HCT116 (cell line): ENCODE results near the gene CDK4. TPM values are rescaled to one million over a fixed set of nuclear protein-coding genes. Genes with fewer than 3 reads are reported as not detected.

Experiments
- ATAC-seq: fragments of 200-7000 bp; cut with Tn5 transposase; 2 replicates; pipeline ENCODE4 v1.9.1; 2020; ENCODE audit warnings: mild to moderate bottlenecking, moderate library complexity
- BruUV-seq: library from RNA; stranded (reverse); fragments of 400-500 nt; replicated peaks from 2 replicates; lab custom pipeline; 2021; lab: Mats Ljungman, UMichigan
- CTCF ChIA-PET: fragments of 300-600 bp; sonication (Branson Sonifier 250); formaldehyde crosslinking; loops from one replicate; lab custom pipeline; 2021; ENCODE audit warnings: antibody characterized with exemption; lab: Charles Lee
- POLR2A ChIA-PET: fragments of 300-600, 350-600 bp; sonication (Branson Sonifier 250); formaldehyde crosslinking; loops from one replicate; lab custom pipeline; 2021; ENCODE audit warnings: antibody characterized with exemption; lab: Charles Lee
- RAD21 ChIA-PET, 2 experiments: fragments of 300-600 bp; sonication (Branson Sonifier 250); formaldehyde crosslinking; loops; one replicate each; lab custom pipeline; 2023; ENCODE audit warnings: low total read pairs in 2 of 2; ENCODE audit not compliant: uncharacterized antibody in 2 of 2, unreplicated experiment in 2 of 2, low non-redundant PET in 1 of 2; lab: Charles Lee
- DNase-seq: peaks from one replicate; pipeline ENCODE4 v3.0.0-alpha.2; 2010; ENCODE audit warnings: low read depth, low spot score
- H2AFZ ChIP-seq: fragments of 200-600 bp; shearing (Covaris generic), sonication (generic); 2 replicates; pipeline ENCODE4 v1.6.1; 2017; ENCODE audit warnings: low read depth, mixed run types, mixed read lengths, antibody characterized with exemption, low read length; ENCODE audit not compliant: poor library complexity, severe bottlenecking
- H3K27ac ChIP-seq: 2 replicates; pipeline ENCODE4 v1.5.1; 2012; ENCODE audit warnings: low read depth, low read length
- H3K27me3 ChIP-seq: fragments of 200-600 bp; sonication (generic); 2 replicates; pipeline ENCODE4 v1.6.1; 2016; ENCODE audit warnings: mixed run types, low read length, mixed read lengths; ENCODE audit not compliant: insufficient read depth
- H3K36me3 ChIP-seq, 2 experiments: fragments of 200-500 bp in 1 of 2; fragments of 200-600 bp in 1 of 2; sonication (Bioruptor generic) in 1 of 2; sonication (generic) in 1 of 2; 2 replicates each; pipeline versions ENCODE4 v1.5.1 to v1.6.1; 2014 to 2016; ENCODE audit warnings: low read length in 2 of 2, inconsistent platforms in 1 of 2, mixed read lengths in 1 of 2, mixed run types in 1 of 2; ENCODE audit not compliant: insufficient read depth in 2 of 2, control insufficient read depth in 1 of 2
- H3K4me1 ChIP-seq, 2 experiments: fragments of 200-600 bp in 1 of 2; sonication (generic) in 1 of 2; 2 replicates each; pipeline versions ENCODE4 v1.5.1 to v1.6.1; 2012 to 2017; ENCODE audit warnings: low read length in 2 of 2, inconsistent platforms in 1 of 2, mild to moderate bottlenecking in 1 of 2, mixed read lengths in 1 of 2, mixed run types in 1 of 2, moderate library complexity in 1 of 2; ENCODE audit not compliant: insufficient read depth in 2 of 2, control insufficient read depth in 1 of 2
- H3K4me2 ChIP-seq: fragments of 200-600 bp; sonication (generic); 2 replicates; pipeline ENCODE4 v1.6.1; 2017; ENCODE audit warnings: mixed run types, low read length, mixed read lengths
- H3K4me3 ChIP-seq, 2 experiments: fragments of 200-600 bp in 1 of 2; sonication (generic) in 1 of 2; replicated peaks in 1 of 2; 2 replicates each; pipeline ENCODE4 v1.5.1; 2011 to 2016; ENCODE audit warnings: low read length in 2 of 2, control low read depth in 1 of 2, low read depth in 1 of 2, mild to moderate bottlenecking in 1 of 2, mixed read lengths in 1 of 2, mixed run types in 1 of 2
- H3K79me2 ChIP-seq: fragments of 200-600 bp; sonication (generic); 2 replicates; pipeline ENCODE4 v1.6.1; 2017; ENCODE audit warnings: mild to moderate bottlenecking, mixed run types, low read length, moderate library complexity, mixed read lengths; ENCODE audit not compliant: insufficient read depth
- H3K9ac ChIP-seq: fragments of 200-600 bp; sonication (generic); 2 replicates; pipeline ENCODE4 v1.6.1; 2016; ENCODE audit warnings: low read length, mixed read lengths
- H3K9me2 ChIP-seq: fragments of 200-600 bp; sonication (generic), shearing (Covaris generic); 2 replicates; pipeline ENCODE4 v1.6.1; 2017; ENCODE audit warnings: mixed run types, mild to moderate bottlenecking, moderate library complexity; ENCODE audit not compliant: insufficient read depth
- H3K9me3 ChIP-seq, 2 experiments: fragments of 200-500 bp in 1 of 2; fragments of 200-600 bp in 1 of 2; sonication (Bioruptor generic) in 1 of 2; sonication (generic) in 1 of 2; 2 replicates each; pipeline ENCODE4 v1.6.1; 2014 to 2017; ENCODE audit warnings: low read length in 2 of 2, mixed read lengths in 2 of 2, inconsistent platforms in 1 of 2, low read depth in 1 of 2, mild to moderate bottlenecking in 1 of 2, mixed run types in 1 of 2, moderate library complexity in 1 of 2; ENCODE audit not compliant: control insufficient read depth in 1 of 2, insufficient read depth in 1 of 2
- H4K20me1 ChIP-seq: fragments of 200-600 bp; sonication (generic), shearing (Covaris generic); 2 replicates; pipeline ENCODE4 v1.6.1; 2017; ENCODE audit warnings: mixed run types, mild to moderate bottlenecking, moderate library complexity; ENCODE audit not compliant: insufficient read depth
- EGR1 ChIP-seq: IDR thresholded peaks from 2 replicates; pipeline ENCODE4 v1.6.1; 2012; ENCODE audit warnings: low read depth
- EZH2 ChIP-seq: fragments of 200-600 bp; sonication (generic); IDR thresholded peaks from 2 replicates; pipeline ENCODE4 v1.6.1; 2017; ENCODE audit warnings: antibody characterized with exemption, mixed run types
- EZH2phosphoT487 ChIP-seq: fragments of 200-600 bp; IDR thresholded peaks from 2 replicates; pipeline ENCODE4 v1.6.1; 2018; ENCODE audit warnings: antibody characterized with exemption, borderline replicate concordance
- JUND ChIP-seq: IDR thresholded peaks from 2 replicates; pipeline ENCODE4 v1.6.1; 2012
- POLR2A ChIP-seq: IDR thresholded peaks from 2 replicates; pipeline ENCODE4 v1.7.0; 2011; ENCODE audit warnings: borderline replicate concordance; ENCODE audit not compliant: insufficient read depth, insufficient read length; ENCODE audit errors: extremely low read depth
- RAD21 ChIP-seq: IDR thresholded peaks from 2 replicates; pipeline ENCODE4 v1.6.1; 2012; ENCODE audit warnings: low read depth, mild to moderate bottlenecking
- SIN3A ChIP-seq: IDR thresholded peaks from 2 replicates; pipeline ENCODE4 v1.6.1; 2012; ENCODE audit warnings: low read depth
- SP1 ChIP-seq: IDR thresholded peaks from 2 replicates; pipeline ENCODE4 v1.6.1; 2012; ENCODE audit warnings: low read depth
- TCF7L2 ChIP-seq: IDR thresholded peaks from 2 replicates; pipeline ENCODE4 v1.7.0; 2011; ENCODE audit warnings: borderline replicate concordance, inconsistent platforms; ENCODE audit not compliant: insufficient read depth, insufficient read length; ENCODE audit errors: extremely low read depth
- YY1 ChIP-seq: IDR thresholded peaks from 2 replicates; pipeline ENCODE4 v1.6.1; 2011; ENCODE audit warnings: low read length, low read depth, moderate library complexity, mild to moderate bottlenecking; ENCODE audit not compliant: insufficient replicate concordance; ENCODE audit errors: extremely low read depth
- intact Hi-C: fragments of 100-400 bp; cut with micrococcal nuclease; formaldehyde crosslinking; loops from 2 replicates; pipeline ENCODE4 v1.10.0; 2022
- total RNA-seq: library from RNA; stranded (reverse); gene quantifications from one replicate; pipeline ENCODE4 v1.2.1, GENCODE V29; 2021; ENCODE audit not compliant: unreplicated experiment
- TF ChIP-seq, protein P1 (sequence below): IDR thresholded peaks from 2 replicates; pipeline ENCODE4 v1.6.1; 2012
- TF ChIP-seq, protein P2 (sequence below), 3 experiments: fragments of 200-600 bp in 1 of 3; sonication (generic) in 1 of 3; IDR thresholded peaks in 2 of 3; conservative IDR thresholded peaks in 1 of 3; 2 replicates each; pipeline ENCODE4 v1.5.1; 2012 to 2017; ENCODE audit warnings: low read depth in 2 of 3, low read length in 2 of 3, antibody characterized with exemption in 1 of 3, borderline replicate concordance in 1 of 3, control low read depth in 1 of 3, mild to moderate bottlenecking in 1 of 3, mixed read lengths in 1 of 3, mixed run types in 1 of 3, moderate library complexity in 1 of 3; ENCODE audit not compliant: insufficient read depth in 1 of 3
- TF ChIP-seq, protein P3 (sequence below): IDR thresholded peaks from 2 replicates; pipeline ENCODE4 v1.6.1; 2012; ENCODE audit warnings: low read depth
- TF ChIP-seq, protein P4 (sequence below): IDR thresholded peaks from 2 replicates; pipeline ENCODE4 v1.6.1; 2012

Gene CDK4
- total RNA-seq, 1 experiment from 2014 or later = 206 TPM

DNA sequence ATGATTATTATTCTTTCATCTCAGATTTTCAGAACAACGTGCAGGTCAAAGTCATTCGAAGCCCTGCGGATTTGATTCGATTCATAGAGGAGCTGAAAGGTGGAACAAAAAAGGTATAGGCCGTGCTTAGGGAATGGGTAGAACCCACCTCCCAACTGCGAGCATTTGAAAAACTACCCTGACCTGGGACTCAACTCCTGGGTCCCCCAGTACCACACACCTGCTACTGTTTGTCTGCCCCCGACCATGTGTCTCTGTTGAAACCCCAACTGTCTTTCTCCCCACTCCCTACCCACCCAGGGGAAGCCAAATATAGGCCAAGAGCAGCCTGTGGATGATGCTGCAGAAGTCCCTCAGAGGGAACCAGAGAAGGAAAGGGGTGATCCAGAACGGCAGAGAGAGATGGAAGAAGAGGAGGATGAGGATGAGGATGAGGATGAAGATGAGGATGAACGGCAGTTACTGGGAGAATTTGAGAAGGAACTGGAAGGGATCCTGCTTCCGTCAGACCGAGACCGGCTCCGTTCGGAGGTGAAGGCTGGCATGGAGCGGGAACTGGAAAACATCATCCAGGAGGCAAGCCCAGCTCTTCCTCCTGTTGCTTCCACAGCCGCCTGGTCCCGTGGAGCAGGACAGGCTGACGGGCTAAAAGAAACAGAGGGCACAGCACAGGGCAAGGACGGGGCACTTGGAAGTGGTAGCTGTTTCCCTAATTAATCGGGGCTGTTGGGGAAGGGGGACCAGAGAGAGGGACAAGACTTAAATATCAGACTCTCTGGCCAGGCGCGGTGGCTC is 34.1 kb downstream of the CDK4 start:
- CTCF ChIA-PET = no interaction called here
- intact Hi-C loops = no loop called here
- H2AFZ ChIP-seq = no peak overlapping the region
- H3K4me2 ChIP-seq = no peak overlapping the region
- DNase-seq = no peak
- no peaks in the 10 kb centered on the region for H3K9me3 ChIP-seq
- H3K9me2 ChIP-seq = no peaks in the 10 kb centered on the region
- no peak for ATAC-seq
- TF ChIP-seq SP1 = no peak
- TF ChIP-seq POLR2A = no peak
- TF ChIP-seq SIN3A = no peak
- no peak for TF ChIP-seq RAD21
- no TSS peak for BruUV-seq
- H3K27me3 ChIP-seq = no peaks in the 10 kb centered on the region
- H3K79me2 ChIP-seq = no peaks in the 10 kb centered on the region
- no peaks in the 10 kb centered on the region for H4K20me1 ChIP-seq
- RAD21 ChIA-PET = no interaction called here
- H3K4me1 ChIP-seq = no peaks in the 10 kb centered on the region
- no peak overlapping the region for H3K27ac ChIP-seq
- no peak overlapping the region for H3K4me3 ChIP-seq
- H3K9ac ChIP-seq = no peak overlapping the region
- peaks cover 3 to 15% of the 10 kb centered on the region in 2 experiments; a peak in 3 of 4 replicates for H3K36me3 ChIP-seq
- POLR2A ChIA-PET = no interaction called here

DNA sequence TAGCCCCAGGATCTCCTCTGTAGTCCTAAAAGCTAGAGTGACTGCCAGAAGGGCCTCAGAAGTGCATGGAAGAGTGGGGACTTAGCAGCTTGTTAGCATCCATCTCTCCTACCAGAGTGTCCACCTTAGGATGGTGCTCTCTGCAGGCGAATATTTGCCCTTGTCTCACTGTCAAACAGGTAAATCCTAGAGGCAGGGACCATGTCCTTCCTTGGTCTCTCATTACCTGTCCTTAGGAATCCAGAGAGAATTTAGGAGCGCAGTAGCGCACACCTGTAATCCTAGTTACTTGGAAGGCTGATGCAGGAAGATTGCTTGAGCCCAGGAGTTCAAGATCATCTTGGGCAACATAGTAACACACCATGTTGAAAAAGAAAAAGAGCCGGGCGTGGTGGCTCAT is 35.0 kb downstream of the CDK4 start:
- Histone ChIP-seq H3K79me2 (no peaks in the 10 kb centered on the region), H3K36me3 (peaks cover 3 to 15% of the 10 kb centered on the region in 2 experiments; a peak in 3 of 4 replicates), H3K4me1 (no peaks in the 10 kb centered on the region), H3K27me3 (no peaks in the 10 kb centered on the region), H3K9ac (no peak overlapping the region), H3K9me2 (no peaks in the 10 kb centered on the region), H3K27ac (no peak overlapping the region), H3K9me3 (no peaks in the 10 kb centered on the region), H4K20me1 (no peaks in the 10 kb centered on the region), H2AFZ (no peak overlapping the region), H3K4me2 (no peak overlapping the region), H3K4me3 (no peak overlapping the region)
- DNase-seq (no peak), ATAC-seq (no peak)
- POLR2A ChIA-PET = no interaction called here
- CTCF ChIA-PET = no interaction called here
- RAD21 ChIA-PET = no interaction called here
- intact Hi-C loops = no loop called here
- TF ChIP-seq SIN3A = no peak
- TF ChIP-seq EZH2phosphoT487 = no peak
- TF ChIP-seq RAD21 = no peak
- TF ChIP-seq JUND = no peak
- TF ChIP-seq, protein P1, sequence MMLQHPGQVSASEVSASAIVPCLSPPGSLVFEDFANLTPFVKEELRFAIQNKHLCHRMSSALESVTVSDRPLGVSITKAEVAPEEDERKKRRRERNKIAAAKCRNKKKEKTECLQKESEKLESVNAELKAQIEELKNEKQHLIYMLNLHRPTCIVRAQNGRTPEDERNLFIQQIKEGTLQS = no peak
- TF ChIP-seq EZH2 = no peak
- no peak for TF ChIP-seq EGR1
- TF ChIP-seq YY1 = no peak
- TF ChIP-seq SP1 = no peak
- TF ChIP-seq, protein P2, sequence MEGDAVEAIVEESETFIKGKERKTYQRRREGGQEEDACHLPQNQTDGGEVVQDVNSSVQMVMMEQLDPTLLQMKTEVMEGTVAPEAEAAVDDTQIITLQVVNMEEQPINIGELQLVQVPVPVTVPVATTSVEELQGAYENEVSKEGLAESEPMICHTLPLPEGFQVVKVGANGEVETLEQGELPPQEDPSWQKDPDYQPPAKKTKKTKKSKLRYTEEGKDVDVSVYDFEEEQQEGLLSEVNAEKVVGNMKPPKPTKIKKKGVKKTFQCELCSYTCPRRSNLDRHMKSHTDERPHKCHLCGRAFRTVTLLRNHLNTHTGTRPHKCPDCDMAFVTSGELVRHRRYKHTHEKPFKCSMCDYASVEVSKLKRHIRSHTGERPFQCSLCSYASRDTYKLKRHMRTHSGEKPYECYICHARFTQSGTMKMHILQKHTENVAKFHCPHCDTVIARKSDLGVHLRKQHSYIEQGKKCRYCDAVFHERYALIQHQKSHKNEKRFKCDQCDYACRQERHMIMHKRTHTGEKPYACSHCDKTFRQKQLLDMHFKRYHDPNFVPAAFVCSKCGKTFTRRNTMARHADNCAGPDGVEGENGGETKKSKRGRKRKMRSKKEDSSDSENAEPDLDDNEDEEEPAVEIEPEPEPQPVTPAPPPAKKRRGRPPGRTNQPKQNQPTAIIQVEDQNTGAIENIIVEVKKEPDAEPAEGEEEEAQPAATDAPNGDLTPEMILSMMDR (IDR thresholded peaks at IDR 0.05 in 2 of 3, conservative IDR thresholded peaks at IDR 0.05 in 1 of 3; ENCODE audit: borderline replicate concordance in 1 of 3, insufficient read depth in 1 of 3, low read depth in 2 of 3, low read length in 2 of 3) = no peak
- TF ChIP-seq, protein P3, sequence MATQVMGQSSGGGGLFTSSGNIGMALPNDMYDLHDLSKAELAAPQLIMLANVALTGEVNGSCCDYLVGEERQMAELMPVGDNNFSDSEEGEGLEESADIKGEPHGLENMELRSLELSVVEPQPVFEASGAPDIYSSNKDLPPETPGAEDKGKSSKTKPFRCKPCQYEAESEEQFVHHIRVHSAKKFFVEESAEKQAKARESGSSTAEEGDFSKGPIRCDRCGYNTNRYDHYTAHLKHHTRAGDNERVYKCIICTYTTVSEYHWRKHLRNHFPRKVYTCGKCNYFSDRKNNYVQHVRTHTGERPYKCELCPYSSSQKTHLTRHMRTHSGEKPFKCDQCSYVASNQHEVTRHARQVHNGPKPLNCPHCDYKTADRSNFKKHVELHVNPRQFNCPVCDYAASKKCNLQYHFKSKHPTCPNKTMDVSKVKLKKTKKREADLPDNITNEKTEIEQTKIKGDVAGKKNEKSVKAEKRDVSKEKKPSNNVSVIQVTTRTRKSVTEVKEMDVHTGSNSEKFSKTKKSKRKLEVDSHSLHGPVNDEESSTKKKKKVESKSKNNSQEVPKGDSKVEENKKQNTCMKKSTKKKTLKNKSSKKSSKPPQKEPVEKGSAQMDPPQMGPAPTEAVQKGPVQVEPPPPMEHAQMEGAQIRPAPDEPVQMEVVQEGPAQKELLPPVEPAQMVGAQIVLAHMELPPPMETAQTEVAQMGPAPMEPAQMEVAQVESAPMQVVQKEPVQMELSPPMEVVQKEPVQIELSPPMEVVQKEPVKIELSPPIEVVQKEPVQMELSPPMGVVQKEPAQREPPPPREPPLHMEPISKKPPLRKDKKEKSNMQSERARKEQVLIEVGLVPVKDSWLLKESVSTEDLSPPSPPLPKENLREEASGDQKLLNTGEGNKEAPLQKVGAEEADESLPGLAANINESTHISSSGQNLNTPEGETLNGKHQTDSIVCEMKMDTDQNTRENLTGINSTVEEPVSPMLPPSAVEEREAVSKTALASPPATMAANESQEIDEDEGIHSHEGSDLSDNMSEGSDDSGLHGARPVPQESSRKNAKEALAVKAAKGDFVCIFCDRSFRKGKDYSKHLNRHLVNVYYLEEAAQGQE = no peak
- no peak for TF ChIP-seq TCF7L2
- TF ChIP-seq, protein P4, sequence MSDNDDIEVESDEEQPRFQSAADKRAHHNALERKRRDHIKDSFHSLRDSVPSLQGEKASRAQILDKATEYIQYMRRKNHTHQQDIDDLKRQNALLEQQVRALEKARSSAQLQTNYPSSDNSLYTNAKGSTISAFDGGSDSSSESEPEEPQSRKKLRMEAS = no peak
- BruUV-seq = no TSS peak
